Mammary epithelial cell (primary cell): ENCODE measurements around the gene HLA-G.

ENCODE experiments used
- EZH2 ChIP-seq: IDR thresholded peaks from 2 replicates; pipeline ENCODE4 v1.6.1; 2012; ENCODE audit warnings: low read length, inconsistent platforms, borderline replicate concordance
- TF ChIP-seq, protein P1 (sequence below), 2 donors: IDR thresholded peaks in 1 of 2; conservative IDR thresholded peaks in 1 of 2; 2 replicates each; pipeline ENCODE4 v1.5.1; 2011 to 2012; ENCODE audit warnings: inconsistent platforms in 2 of 2, low read length in 2 of 2, mild to moderate bottlenecking in 2 of 2, control low read depth in 1 of 2, low read depth in 1 of 2; ENCODE audit not compliant: insufficient read depth in 1 of 2; ENCODE audit errors: extremely low read depth in 1 of 2

DNA sequence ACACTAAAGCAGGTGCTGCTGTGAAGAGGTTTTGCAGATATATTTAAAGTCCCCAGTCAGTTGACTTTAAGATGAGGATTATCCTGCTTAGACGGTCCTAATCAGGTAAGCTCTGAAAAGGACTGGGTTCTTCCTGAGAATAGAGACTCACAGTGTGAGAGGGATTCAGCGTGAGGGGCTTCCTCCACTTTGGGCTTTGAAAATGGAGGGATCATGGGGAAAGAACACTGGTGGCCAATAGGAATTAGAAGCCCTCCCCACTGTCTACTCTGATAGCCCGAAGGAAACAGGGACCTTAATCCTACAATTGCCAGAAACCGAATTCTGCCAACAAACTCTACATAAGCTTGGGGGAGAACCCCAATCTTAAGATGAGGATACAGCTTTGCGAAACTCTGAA is 29.7 kb upstream of the HLA-G start:
- TF ChIP-seq, protein P1, sequence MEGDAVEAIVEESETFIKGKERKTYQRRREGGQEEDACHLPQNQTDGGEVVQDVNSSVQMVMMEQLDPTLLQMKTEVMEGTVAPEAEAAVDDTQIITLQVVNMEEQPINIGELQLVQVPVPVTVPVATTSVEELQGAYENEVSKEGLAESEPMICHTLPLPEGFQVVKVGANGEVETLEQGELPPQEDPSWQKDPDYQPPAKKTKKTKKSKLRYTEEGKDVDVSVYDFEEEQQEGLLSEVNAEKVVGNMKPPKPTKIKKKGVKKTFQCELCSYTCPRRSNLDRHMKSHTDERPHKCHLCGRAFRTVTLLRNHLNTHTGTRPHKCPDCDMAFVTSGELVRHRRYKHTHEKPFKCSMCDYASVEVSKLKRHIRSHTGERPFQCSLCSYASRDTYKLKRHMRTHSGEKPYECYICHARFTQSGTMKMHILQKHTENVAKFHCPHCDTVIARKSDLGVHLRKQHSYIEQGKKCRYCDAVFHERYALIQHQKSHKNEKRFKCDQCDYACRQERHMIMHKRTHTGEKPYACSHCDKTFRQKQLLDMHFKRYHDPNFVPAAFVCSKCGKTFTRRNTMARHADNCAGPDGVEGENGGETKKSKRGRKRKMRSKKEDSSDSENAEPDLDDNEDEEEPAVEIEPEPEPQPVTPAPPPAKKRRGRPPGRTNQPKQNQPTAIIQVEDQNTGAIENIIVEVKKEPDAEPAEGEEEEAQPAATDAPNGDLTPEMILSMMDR (conservative IDR thresholded peaks at IDR 0.05 in 1 of 2, IDR thresholded peaks at IDR 0.05 in 1 of 2; ENCODE audit: extremely low read depth in 1 of 2, insufficient read depth in 1 of 2, low read depth in 1 of 2, low read length in 2 of 2): no peak
- no peak for TF ChIP-seq EZH2
